PFSK-1 (cell line): ENCODE measurements around the gene BACE2.

Source experiments
- FOXP2 ChIP-seq: optimal IDR thresholded peaks from 2 replicates; pipeline ENCODE3; 2011; ENCODE audit warnings: borderline replicate concordance, control low read depth, inconsistent platforms; ENCODE audit not compliant: insufficient read depth; ENCODE audit errors: extremely low read length, extremely low read depth
- POLR2AphosphoS5 ChIP-seq: IDR thresholded peaks from 2 replicates; pipeline ENCODE4 v1.6.1; 2012; ENCODE audit warnings: low read depth, mild to moderate bottlenecking, control low read depth, low read length, moderate library complexity
- REST ChIP-seq, 2 experiments: IDR thresholded peaks; 2 replicates each; pipeline versions ENCODE4 v1.6.1 to v1.8.0; 2011 to 2012; ENCODE audit warnings: low read depth in 2 of 2, low read length in 2 of 2, control low read depth in 1 of 2, inconsistent platforms in 1 of 2, mild to moderate bottlenecking in 1 of 2, moderate library complexity in 1 of 2; ENCODE audit not compliant: insufficient read depth in 1 of 2
- SIN3A ChIP-seq: IDR thresholded peaks from 2 replicates; pipeline ENCODE4 v1.6.1; 2012; ENCODE audit warnings: mild to moderate bottlenecking, low read length, moderate library complexity, borderline replicate concordance; ENCODE audit not compliant: insufficient read depth
- TAF1 ChIP-seq: IDR thresholded peaks from 2 replicates; pipeline ENCODE4 v1.6.1; 2012; ENCODE audit warnings: low read length, control low read depth, borderline replicate concordance; ENCODE audit not compliant: insufficient read depth

BACE2 gene

DNA sequence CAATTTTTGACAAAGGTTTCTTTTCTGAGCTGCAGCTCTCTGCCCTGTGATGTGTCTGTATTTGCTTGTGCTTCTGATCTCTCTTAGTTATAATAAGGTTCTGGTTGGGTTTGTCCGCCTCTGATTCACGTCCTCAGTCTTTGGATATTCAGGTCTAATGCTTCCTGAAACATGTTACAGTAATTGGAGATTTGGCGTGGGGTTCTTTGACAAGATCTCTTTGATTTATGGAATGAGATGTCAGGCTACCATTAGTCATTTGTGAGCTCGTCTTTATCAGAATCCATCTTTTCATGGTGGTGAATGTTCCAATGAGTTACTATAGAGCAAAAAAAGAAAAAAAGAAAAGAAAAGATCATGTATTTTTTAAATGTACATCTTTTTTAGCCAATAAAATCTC, 62.5 kb downstream of the BACE2 start:
- TF ChIP-seq SIN3A: no peak
- no peak for TF ChIP-seq REST (IDR thresholded peaks at IDR 0.05; ENCODE audit: insufficient read depth in 1 of 2, low read depth in 2 of 2, low read length in 2 of 2)
- TF ChIP-seq TAF1: no peak
- TF ChIP-seq FOXP2: no peak
- TF ChIP-seq POLR2AphosphoS5: no peak

DNA sequence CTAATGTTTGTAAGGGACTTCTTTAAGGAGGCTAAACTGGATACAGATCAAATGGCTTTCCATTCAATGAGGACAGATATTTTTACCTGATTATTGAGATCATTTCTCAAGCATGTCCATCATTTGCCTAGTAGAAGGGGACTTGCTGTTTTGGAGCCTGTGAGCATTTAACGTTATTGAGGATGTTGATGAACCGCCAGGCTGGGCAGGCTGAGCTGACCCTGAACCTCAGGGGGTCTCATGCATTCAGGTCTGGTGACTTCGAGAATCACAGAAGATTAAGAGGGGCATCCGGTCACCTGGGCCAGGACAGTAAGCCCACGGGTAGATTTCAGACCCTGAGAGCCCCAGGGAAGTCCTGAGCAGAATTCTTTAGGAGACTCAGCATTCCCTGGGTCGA, 63.1 kb downstream of the BACE2 start:
- TF ChIP-seq POLR2AphosphoS5: no peak
- no peak for TF ChIP-seq REST (IDR thresholded peaks at IDR 0.05; ENCODE audit: insufficient read depth in 1 of 2, low read depth in 2 of 2, low read length in 2 of 2)
- TF ChIP-seq SIN3A: no peak
- no peak for TF ChIP-seq TAF1
- TF ChIP-seq FOXP2: no peak

GRCh38 chr21:41232013-41232412, 64.1 kb downstream of the BACE2 start:
- TF ChIP-seq REST (IDR thresholded peaks at IDR 0.05; ENCODE audit: insufficient read depth in 1 of 2, low read depth in 2 of 2, low read length in 2 of 2) (no peak), SIN3A (no peak), FOXP2 (no peak), TAF1 (no peak), POLR2AphosphoS5 (no peak)

- no peak for TF ChIP-seq REST (IDR thresholded peaks at IDR 0.05; ENCODE audit: insufficient read depth in 1 of 2, low read depth in 2 of 2, low read length in 2 of 2)
Measured at GRCh38 chr21:41233916-41234315, 66.0 kb downstream of the BACE2 start.

GRCh38 chr21:41234569-41234968, 66.6 kb downstream of the BACE2 start:
- TF ChIP-seq SIN3A (no peak), FOXP2 (no peak), REST (IDR thresholded peaks at IDR 0.05; ENCODE audit: insufficient read depth in 1 of 2, low read depth in 2 of 2, low read length in 2 of 2) (no peak), POLR2AphosphoS5 (no peak), TAF1 (no peak)
